Ishikawa (cell line): ENCODE results near the gene MYZAP.

Experiments used
- CEBPB ChIP-seq: IDR thresholded peaks from 2 replicates; pipeline ENCODE4 v1.6.1; 2012
- CREB1 ChIP-seq: IDR thresholded peaks from 2 replicates; pipeline ENCODE4 v1.6.1; 2012; ENCODE audit warnings: low read depth
- EGR1 ChIP-seq: IDR thresholded peaks from 2 replicates; pipeline ENCODE4 v1.6.1; 2012
- EP300 ChIP-seq: IDR thresholded peaks from 2 replicates; pipeline ENCODE4 v1.6.1; 2012; ENCODE audit warnings: borderline replicate concordance
- FOXM1 ChIP-seq: IDR thresholded peaks from 2 replicates; pipeline ENCODE4 v1.6.1; 2012; ENCODE audit warnings: low read depth, borderline replicate concordance
- NFIC ChIP-seq: IDR thresholded peaks from 2 replicates; pipeline ENCODE4 v1.6.1; 2012
- RAD21 ChIP-seq: IDR thresholded peaks from 2 replicates; pipeline ENCODE4 v1.6.1; 2012; ENCODE audit warnings: low read depth
- REST ChIP-seq: IDR thresholded peaks from 2 replicates; pipeline ENCODE4 v1.6.1; 2012; ENCODE audit warnings: low read depth, mild to moderate bottlenecking
- TAF1 ChIP-seq: IDR thresholded peaks from 2 replicates; pipeline ENCODE4 v1.6.1; 2012; ENCODE audit warnings: low read depth, mild to moderate bottlenecking
- TCF12 ChIP-seq: IDR thresholded peaks from 2 replicates; pipeline ENCODE4 v1.6.1; 2012; ENCODE audit warnings: low read depth
- TEAD4 ChIP-seq: IDR thresholded peaks from 2 replicates; pipeline ENCODE4 v1.6.1; 2012
- YY1 ChIP-seq: IDR thresholded peaks from 2 replicates; pipeline ENCODE4 v1.6.1; 2012; ENCODE audit warnings: low read depth
- ZBTB7A ChIP-seq: IDR thresholded peaks from 2 replicates; pipeline ENCODE4 v1.6.1; 2012; ENCODE audit warnings: low read depth
- TF ChIP-seq, protein P1 (sequence below): IDR thresholded peaks from 2 replicates; pipeline ENCODE4 v1.6.1; 2012
- TF ChIP-seq, protein P2 (sequence below): IDR thresholded peaks from 2 replicates; pipeline ENCODE4 v1.6.1; 2012

MYZAP gene

GRCh38 chr15:57548351-57548750 is 43.4 kb upstream of the MYZAP start:
- no peak for TF ChIP-seq CEBPB
- no peak for TF ChIP-seq CREB1
- TF ChIP-seq FOXM1, result no peak
- TF ChIP-seq, protein P1, sequence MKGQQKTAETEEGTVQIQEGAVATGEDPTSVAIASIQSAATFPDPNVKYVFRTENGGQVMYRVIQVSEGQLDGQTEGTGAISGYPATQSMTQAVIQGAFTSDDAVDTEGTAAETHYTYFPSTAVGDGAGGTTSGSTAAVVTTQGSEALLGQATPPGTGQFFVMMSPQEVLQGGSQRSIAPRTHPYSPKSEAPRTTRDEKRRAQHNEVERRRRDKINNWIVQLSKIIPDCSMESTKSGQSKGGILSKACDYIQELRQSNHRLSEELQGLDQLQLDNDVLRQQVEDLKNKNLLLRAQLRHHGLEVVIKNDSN, result no peak
- no peak for TF ChIP-seq YY1
- no peak for TF ChIP-seq ZBTB7A
- TF ChIP-seq REST, result no peak
- no peak for TF ChIP-seq NFIC
- TF ChIP-seq TEAD4, result no peak

DNA sequence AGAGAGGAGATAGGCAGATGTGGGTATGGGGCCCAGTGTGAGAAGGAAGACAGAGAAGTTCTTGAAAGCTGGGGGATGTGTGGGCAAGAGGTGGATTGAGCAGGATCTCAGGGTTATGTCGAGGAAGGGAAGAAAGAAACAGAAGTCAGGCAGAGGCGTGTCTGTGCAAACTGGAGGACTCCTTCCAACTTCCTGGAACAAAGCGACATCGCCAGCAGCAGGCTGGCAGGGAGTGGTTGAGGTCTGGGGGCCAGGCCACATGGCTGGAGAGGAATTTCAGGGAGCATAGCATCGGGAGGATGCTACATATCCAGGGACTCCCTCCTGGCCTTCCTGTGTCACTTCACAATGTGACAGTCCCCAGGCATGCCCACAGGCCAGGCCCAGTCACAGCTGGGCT is 42.9 kb upstream of the MYZAP start:
- no peak for TF ChIP-seq EP300
- no peak for TF ChIP-seq TAF1
- TF ChIP-seq CEBPB, result no peak
- TF ChIP-seq TEAD4, result no peak
- no peak for TF ChIP-seq YY1

DNA sequence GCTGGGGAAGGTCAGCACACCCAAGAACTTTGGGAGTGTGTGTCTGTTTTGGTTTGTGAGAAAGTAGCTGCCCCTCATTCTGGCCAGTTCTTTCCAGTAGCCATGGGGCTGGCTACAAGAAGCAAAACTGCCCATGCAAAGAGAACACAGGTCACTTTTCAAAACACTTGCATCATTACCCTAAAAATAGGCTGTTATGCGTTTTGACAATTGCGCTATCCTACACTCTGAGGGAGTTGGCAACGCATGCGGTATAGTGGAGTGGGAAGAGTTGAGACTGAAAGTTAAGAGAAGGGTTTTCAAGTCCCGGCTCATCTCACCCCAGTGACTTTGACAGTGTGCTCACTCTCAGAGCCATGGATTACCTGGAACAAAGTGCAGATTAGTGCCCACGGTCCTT is 41.8 kb upstream of the MYZAP start:
- TF ChIP-seq FOXM1 (no peak), EP300 (no peak), TAF1 (no peak), YY1 (no peak), TEAD4 (no peak), CREB1 (no peak), CEBPB (no peak)
- TF ChIP-seq, protein P2, sequence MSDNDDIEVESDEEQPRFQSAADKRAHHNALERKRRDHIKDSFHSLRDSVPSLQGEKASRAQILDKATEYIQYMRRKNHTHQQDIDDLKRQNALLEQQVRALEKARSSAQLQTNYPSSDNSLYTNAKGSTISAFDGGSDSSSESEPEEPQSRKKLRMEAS, result no peak
- TF ChIP-seq, protein P1, result no peak

- no peak for TF ChIP-seq CEBPB
- peak; percentile 78 for TF ChIP-seq NFIC
- peak; percentile 47 for TF ChIP-seq TCF12
Observed at GRCh38 chr15:57550640-57551039, 41.1 kb upstream of the MYZAP start.

- TF ChIP-seq EGR1 (no peak), RAD21 (no peak), FOXM1 (peak; percentile 71; the same call in 1 of the 2 replicates), TEAD4 (peak; percentile 99), EP300 (peak; percentile 87), ZBTB7A (no peak), TAF1 (0 out of 2 replicates have a peak, but pooled peaks have one; percentile 21), NFIC (peak; percentile 92), REST (no peak), CEBPB (no peak), CREB1 (no peak), YY1 (peak; percentile 49; the same call in 1 of the 2 replicates), TCF12 (peak; percentile 80)
- TF ChIP-seq, protein P1, result no peak
- TF ChIP-seq, protein P2, result peak; percentile 67
Observed at GRCh38 chr15:57551715-57552677, 39.7 kb upstream of the MYZAP start.
